ENCODE data around the gene EPG5. TPM values are rescaled to one million over a fixed set of nuclear protein-coding genes. Genes with fewer than 3 reads are reported as not detected.

The EPG5 gene
- total RNA-seq, 1 donor from 2014 or later, result 29.0 TPM

DNA sequence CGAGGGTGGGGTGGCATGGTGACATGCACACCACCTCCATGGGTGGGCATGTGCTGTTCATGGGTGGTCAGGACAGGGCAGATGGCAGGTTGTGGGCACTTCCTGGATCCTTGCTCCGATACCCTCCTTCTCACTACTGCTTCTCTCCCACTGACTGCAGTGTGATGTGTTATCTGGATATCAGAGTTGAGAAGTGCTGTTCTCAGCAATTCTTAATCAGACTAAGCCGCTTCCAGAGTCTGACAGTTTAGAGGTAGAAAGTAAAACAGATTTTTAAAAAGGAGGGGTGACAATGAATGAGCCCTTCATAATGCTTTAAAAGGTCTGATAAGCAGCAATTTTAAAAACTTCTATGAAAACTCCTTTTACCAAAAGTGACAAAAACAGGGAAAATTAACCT is 107.8 kb downstream of the EPG5 start:
- no peaks in the 10 kb centered on the region for H4K20me1 ChIP-seq (ENCODE audit: insufficient read depth, low read length)
- TF ChIP-seq, protein P1, sequence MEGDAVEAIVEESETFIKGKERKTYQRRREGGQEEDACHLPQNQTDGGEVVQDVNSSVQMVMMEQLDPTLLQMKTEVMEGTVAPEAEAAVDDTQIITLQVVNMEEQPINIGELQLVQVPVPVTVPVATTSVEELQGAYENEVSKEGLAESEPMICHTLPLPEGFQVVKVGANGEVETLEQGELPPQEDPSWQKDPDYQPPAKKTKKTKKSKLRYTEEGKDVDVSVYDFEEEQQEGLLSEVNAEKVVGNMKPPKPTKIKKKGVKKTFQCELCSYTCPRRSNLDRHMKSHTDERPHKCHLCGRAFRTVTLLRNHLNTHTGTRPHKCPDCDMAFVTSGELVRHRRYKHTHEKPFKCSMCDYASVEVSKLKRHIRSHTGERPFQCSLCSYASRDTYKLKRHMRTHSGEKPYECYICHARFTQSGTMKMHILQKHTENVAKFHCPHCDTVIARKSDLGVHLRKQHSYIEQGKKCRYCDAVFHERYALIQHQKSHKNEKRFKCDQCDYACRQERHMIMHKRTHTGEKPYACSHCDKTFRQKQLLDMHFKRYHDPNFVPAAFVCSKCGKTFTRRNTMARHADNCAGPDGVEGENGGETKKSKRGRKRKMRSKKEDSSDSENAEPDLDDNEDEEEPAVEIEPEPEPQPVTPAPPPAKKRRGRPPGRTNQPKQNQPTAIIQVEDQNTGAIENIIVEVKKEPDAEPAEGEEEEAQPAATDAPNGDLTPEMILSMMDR (IDR thresholded peaks at IDR 0.05; ENCODE audit: insufficient read depth, low read depth, low read length), result no peak
- no peak for TF ChIP-seq EZH2 (IDR thresholded peaks at IDR 0.05; ENCODE audit: insufficient read depth, low read length)
- no peaks in the 10 kb centered on the region for H3K27me3 ChIP-seq (ENCODE audit: insufficient read depth, low read length)
- no peaks in the 10 kb centered on the region for H3K9me3 ChIP-seq (ENCODE audit: insufficient read depth, low read depth, low read length)
- Mint-ChIP-seq H3K27me3 (ENCODE audit: low read depth, unreplicated experiment) (no peaks in the 10 kb centered on the region), H3K4me1 (ENCODE audit: low read depth, unreplicated experiment) (no peaks in the 10 kb centered on the region), H3K9me3 (ENCODE audit: unreplicated experiment) (no peaks in the 10 kb centered on the region), H3K27ac (ENCODE audit: unreplicated experiment) (no peak overlapping the region), H3K36me3 (ENCODE audit: low read depth, unreplicated experiment) (peaks cover 25% of the 10 kb centered on the region), H3K4me3 (ENCODE audit: unreplicated experiment) (no peak overlapping the region)
- no peak overlapping the region for H2AFZ ChIP-seq (ENCODE audit: low read depth, low read length)
- H3K36me3 ChIP-seq (ENCODE audit: insufficient read depth, low read length), result peaks cover 48% of the 10 kb centered on the region
- no peaks in the 10 kb centered on the region for H3K79me2 ChIP-seq (ENCODE audit: insufficient read depth, low read length)
- DNase-seq (ENCODE audit: low read depth) (no peak), FAIRE-seq (no peak)
- no peak overlapping the region for H3K4me2 ChIP-seq (ENCODE audit: low read length)
- no peak overlapping the region for H3K9ac ChIP-seq (ENCODE audit: low read length)
- no peak overlapping the region for H3K4me3 ChIP-seq (ENCODE audit: insufficient read depth, low read depth, low read length)
- no peak overlapping the region for H3K27ac ChIP-seq (ENCODE audit: low read depth, low read length)
- no peaks in the 10 kb centered on the region for H3K4me1 ChIP-seq (ENCODE audit: insufficient read depth, low read length)

DNA sequence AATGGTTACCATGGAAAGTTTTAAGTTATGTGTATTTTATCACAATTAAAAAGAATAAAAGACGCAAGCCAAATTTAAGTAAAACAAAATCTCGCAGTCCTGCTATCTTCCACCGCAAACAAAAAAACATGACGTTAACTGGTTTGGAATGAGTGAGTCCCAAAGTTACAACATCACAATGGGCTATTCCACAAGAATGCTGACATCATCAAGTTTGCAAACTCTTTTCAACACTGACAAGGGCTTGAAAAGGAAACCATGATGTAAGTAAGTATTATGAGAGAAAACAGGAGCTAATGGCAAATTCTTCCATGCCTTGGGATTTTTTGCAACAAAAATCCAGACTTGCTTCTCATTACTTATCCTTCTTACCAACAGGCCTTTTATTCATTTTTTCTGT is 110.6 kb downstream of the EPG5 start:
- peaks cover 37% of the 10 kb centered on the region for H3K36me3 Mint-ChIP-seq (ENCODE audit: low read depth, unreplicated experiment)
- no peak overlapping the region for H3K27ac Mint-ChIP-seq (ENCODE audit: unreplicated experiment)
- H3K4me1 Mint-ChIP-seq (ENCODE audit: low read depth, unreplicated experiment), result no peaks in the 10 kb centered on the region
- FAIRE-seq (no peak), DNase-seq (ENCODE audit: low read depth) (peak; percentile 79)
- Histone ChIP-seq H3K27ac (ENCODE audit: low read depth, low read length) (no peak overlapping the region), H4K20me1 (ENCODE audit: insufficient read depth, low read length) (no peaks in the 10 kb centered on the region), H3K36me3 (ENCODE audit: insufficient read depth, low read length) (peaks cover 57% of the 10 kb centered on the region), H3K27me3 (ENCODE audit: insufficient read depth, low read length) (no peaks in the 10 kb centered on the region), H3K4me2 (ENCODE audit: low read length) (no peak overlapping the region), H3K4me1 (ENCODE audit: insufficient read depth, low read length) (no peaks in the 10 kb centered on the region), H2AFZ (ENCODE audit: low read depth, low read length) (no peak overlapping the region), H3K9ac (ENCODE audit: low read length) (no peak overlapping the region), H3K79me2 (ENCODE audit: insufficient read depth, low read length) (no peaks in the 10 kb centered on the region), H3K4me3 (ENCODE audit: insufficient read depth, low read depth, low read length) (no peak overlapping the region), H3K9me3 (ENCODE audit: insufficient read depth, low read depth, low read length) (no peaks in the 10 kb centered on the region)
- H3K9me3 Mint-ChIP-seq (ENCODE audit: unreplicated experiment), result no peaks in the 10 kb centered on the region
- TF ChIP-seq EZH2 (IDR thresholded peaks at IDR 0.05; ENCODE audit: insufficient read depth, low read length), result no peak
- TF ChIP-seq, protein P1 (IDR thresholded peaks at IDR 0.05; ENCODE audit: insufficient read depth, low read depth, low read length), result no peak
- H3K4me3 Mint-ChIP-seq (ENCODE audit: unreplicated experiment), result no peak overlapping the region
- no peaks in the 10 kb centered on the region for H3K27me3 Mint-ChIP-seq (ENCODE audit: low read depth, unreplicated experiment)

DNA sequence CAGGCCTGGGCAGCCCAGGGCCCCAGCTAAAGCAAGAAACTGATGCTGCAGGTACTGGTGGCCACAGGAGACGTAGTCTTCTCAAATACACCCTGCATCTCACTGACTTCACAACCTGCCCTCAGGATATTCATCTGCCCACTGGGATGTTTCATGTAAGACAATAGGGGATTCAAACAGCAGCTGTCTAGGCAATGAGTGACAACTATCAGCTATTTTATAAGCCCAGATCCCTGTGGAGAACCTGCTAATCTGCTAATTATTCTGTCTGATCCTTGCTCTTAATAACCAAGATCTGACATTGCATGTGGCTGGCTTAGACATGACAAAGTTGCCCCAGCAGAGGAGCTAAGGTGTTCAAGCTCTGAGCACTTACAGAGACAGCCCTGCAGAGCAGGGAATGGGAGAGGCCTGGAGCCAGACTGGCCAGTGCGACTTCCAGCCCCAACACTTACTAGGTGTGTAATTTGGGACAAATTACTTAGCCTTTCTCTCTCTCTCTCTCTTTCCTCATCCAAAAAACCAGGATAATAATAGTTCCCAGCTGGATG is 113.0 kb downstream of the EPG5 start:
- no peak overlapping the region for H3K4me3 ChIP-seq (ENCODE audit: insufficient read depth, low read depth, low read length)
- H4K20me1 ChIP-seq (ENCODE audit: insufficient read depth, low read length), result no peaks in the 10 kb centered on the region
- no peaks in the 10 kb centered on the region for H3K4me1 ChIP-seq (ENCODE audit: insufficient read depth, low read length)
- H3K9me3 ChIP-seq (ENCODE audit: insufficient read depth, low read depth, low read length), result no peaks in the 10 kb centered on the region
- DNase-seq (ENCODE audit: low read depth), result no peak
- Mint-ChIP-seq H3K36me3 (ENCODE audit: low read depth, unreplicated experiment) (peaks cover 38% of the 10 kb centered on the region), H3K27me3 (ENCODE audit: low read depth, unreplicated experiment) (no peaks in the 10 kb centered on the region), H3K4me3 (ENCODE audit: unreplicated experiment) (no peak overlapping the region), H3K4me1 (ENCODE audit: low read depth, unreplicated experiment) (no peaks in the 10 kb centered on the region), H3K27ac (ENCODE audit: unreplicated experiment) (no peak overlapping the region), H3K9me3 (ENCODE audit: unreplicated experiment) (no peaks in the 10 kb centered on the region)
- no peak overlapping the region for H2AFZ ChIP-seq (ENCODE audit: low read depth, low read length)
- no peaks in the 10 kb centered on the region for H3K79me2 ChIP-seq (ENCODE audit: insufficient read depth, low read length)
- no peak for FAIRE-seq
- no peak for TF ChIP-seq EZH2 (IDR thresholded peaks at IDR 0.05; ENCODE audit: insufficient read depth, low read length)
- TF ChIP-seq, protein P1 (IDR thresholded peaks at IDR 0.05; ENCODE audit: insufficient read depth, low read depth, low read length), result no peak
- no peak overlapping the region for H3K4me2 ChIP-seq (ENCODE audit: low read length)
- H3K9ac ChIP-seq (ENCODE audit: low read length), result no peak overlapping the region
- no peak overlapping the region for H3K27ac ChIP-seq (ENCODE audit: low read depth, low read length)
- H3K36me3 ChIP-seq (ENCODE audit: insufficient read depth, low read length), result peaks cover 45% of the 10 kb centered on the region
- H3K27me3 ChIP-seq (ENCODE audit: insufficient read depth, low read length), result no peaks in the 10 kb centered on the region
